ENCODE measurements around the gene SERPINA3.

- TF ChIP-seq CTCF (IDR thresholded peaks at IDR 0.05) (no peak), POLR2A (IDR thresholded peaks at IDR 0.05) (no peak), POLR2AphosphoS5 (IDR thresholded peaks at IDR 0.05) (no peak)
Measured at GRCh38 chr14:94571395-94571794, 40.8 kb upstream of the SERPINA3 start.
